Endothelial cell of umbilical vein (primary cell): ENCODE results near the gene CARD9. TPM values are rescaled to one million over a fixed set of nuclear protein-coding genes. Genes with fewer than 3 reads are reported as not detected.

Experiments used
- BruUV-seq: library from RNA; stranded (reverse); fragments of 400-500 nt; replicated peaks from 2 replicates; lab custom pipeline; 2021; lab: Mats Ljungman, UMichigan
- CTCF ChIA-PET: fragments of 300-600, 350-600 bp; sonication (Branson Sonifier 250); formaldehyde crosslinking; loops from one replicate; lab custom pipeline; 2021; ENCODE audit warnings: antibody characterized with exemption, inconsistent platforms; lab: Charles Lee
- POLR2A ChIA-PET: fragments of 300-600, 350-600 bp; sonication (Branson Sonifier 250); formaldehyde crosslinking; loops from one replicate; lab custom pipeline; 2021; ENCODE audit warnings: antibody characterized with exemption, inconsistent platforms; lab: Charles Lee
- DNase-seq: peaks from one replicate; pipeline ENCODE4 v3.0.0-alpha.2; 2011; ENCODE audit warnings: low read depth, low spot score
- FAIRE-seq: peaks from 2 replicates; lab custom pipeline; 2011; peaks lifted over from hg19 to GRCh38; lab: Jason Lieb, UNC
- H2AFZ ChIP-seq: 2 replicates; pipeline ENCODE4 v1.6.0; 2012; ENCODE audit warnings: low read depth, low read length, control low read depth, inconsistent platforms
- H3K27ac ChIP-seq: 2 replicates; pipeline ENCODE4 v1.5.1; 2011; ENCODE audit warnings: low read depth, mild to moderate bottlenecking, control low read depth, low read length, moderate library complexity; ENCODE audit not compliant: insufficient read depth
- H3K27me3 ChIP-seq, 2 experiments: 2 replicates each; pipeline versions ENCODE4 v1.6.0 to v1.6.1; 2011; ENCODE audit warnings: low read length in 2 of 2, mixed read lengths in 1 of 2; ENCODE audit not compliant: control insufficient read depth in 2 of 2, insufficient read depth in 2 of 2
- H3K36me3 ChIP-seq, 2 experiments: 2 replicates in 1 of 2; 3 replicates in 1 of 2; pipeline ENCODE4 v1.5.1; 2011; ENCODE audit warnings: low read length in 2 of 2, mild to moderate bottlenecking in 1 of 2, moderate library complexity in 1 of 2; ENCODE audit not compliant: control insufficient read depth in 2 of 2, insufficient read depth in 2 of 2; ENCODE audit errors: extremely low read depth in 1 of 2
- H3K4me1 ChIP-seq: 3 replicates; pipeline ENCODE4 v1.5.1; 2011; ENCODE audit warnings: mild to moderate bottlenecking, low read length; ENCODE audit not compliant: control insufficient read depth, insufficient read depth; ENCODE audit errors: extremely low read depth
- H3K4me2 ChIP-seq: 2 replicates; pipeline ENCODE4 v1.6.1; 2011; ENCODE audit warnings: low read length, control low read depth, mixed read lengths; ENCODE audit not compliant: insufficient read depth
- H3K4me3 ChIP-seq, 3 experiments: fragments of 200-600 bp in 1 of 3; sonication (generic), shearing (Covaris generic) in 1 of 3; replicated peaks in 1 of 3; 2 replicates each; pipeline ENCODE4 v1.5.1; 2011 to 2016; ENCODE audit warnings: control low read depth in 3 of 3, low read length in 3 of 3, mild to moderate bottlenecking in 2 of 3, inconsistent platforms in 1 of 3, low read depth in 1 of 3, moderate library complexity in 1 of 3; ENCODE audit not compliant: insufficient read depth in 1 of 3
- H3K79me2 ChIP-seq: 2 replicates; pipeline ENCODE4 v1.6.0; 2012; ENCODE audit warnings: low read length, inconsistent platforms; ENCODE audit not compliant: control insufficient read depth, insufficient read depth
- H3K9ac ChIP-seq: replicated peaks from 2 replicates; pipeline ENCODE3; 2011; ENCODE audit warnings: low read length, control low read depth; ENCODE audit not compliant: insufficient read depth; ENCODE audit errors: extremely low read depth
- H3K9me1 ChIP-seq: replicated peaks from 3 replicates; pipeline ENCODE4 v1.6.0; 2011; ENCODE audit warnings: mild to moderate bottlenecking, low read length; ENCODE audit not compliant: control insufficient read depth, insufficient read depth; ENCODE audit errors: extremely low read depth
- H3K9me3 ChIP-seq: replicated peaks from 2 replicates; pipeline ENCODE4 v1.5.1; 2012; ENCODE audit warnings: low read length, inconsistent platforms; ENCODE audit not compliant: control insufficient read depth, insufficient read depth
- H4K20me1 ChIP-seq: replicated peaks from 2 replicates; pipeline ENCODE3; 2011; ENCODE audit warnings: mild to moderate bottlenecking, low read length; ENCODE audit not compliant: control insufficient read depth, insufficient read depth; ENCODE audit errors: extremely low read depth
- CTCF ChIP-seq, 2 donors: IDR thresholded peaks; 1 replicate in 1 of 2; 2 replicates in 1 of 2; pipeline ENCODE4 v1.5.1; 2011; ENCODE audit warnings: low read length in 2 of 2, mild to moderate bottlenecking in 2 of 2, moderate library complexity in 2 of 2, control low read depth in 1 of 2, inconsistent platforms in 1 of 2, low read depth in 1 of 2; ENCODE audit not compliant: insufficient read depth in 1 of 2; ENCODE audit errors: extremely low read depth in 1 of 2
- EZH2 ChIP-seq: IDR thresholded peaks from 2 replicates; pipeline ENCODE4 v1.6.1; 2012; ENCODE audit warnings: borderline replicate concordance, low read depth, mild to moderate bottlenecking, moderate library complexity, low read length, inconsistent platforms; ENCODE audit not compliant: severe bottlenecking
- FOS ChIP-seq: IDR thresholded peaks from 2 replicates; pipeline ENCODE4 v1.6.1; 2011; ENCODE audit warnings: mild to moderate bottlenecking, low read length, moderate library complexity, borderline replicate concordance; ENCODE audit not compliant: insufficient read depth
- GATA2 ChIP-seq: IDR thresholded peaks from 2 replicates; pipeline ENCODE4 v1.7.0; 2011; ENCODE audit warnings: low read depth, mild to moderate bottlenecking, moderate library complexity, mixed read lengths, low read length; ENCODE audit not compliant: insufficient read length, insufficient read depth
- JUN ChIP-seq: IDR thresholded peaks from 2 replicates; pipeline ENCODE4 v1.6.1; 2011; ENCODE audit warnings: borderline replicate concordance, low read depth; ENCODE audit not compliant: insufficient read length, insufficient read depth
- MYC ChIP-seq: IDR thresholded peaks from one replicate; pipeline ENCODE4 v1.6.1; 2011; ENCODE audit warnings: mild to moderate bottlenecking, low read depth, low read length
- POLR2A ChIP-seq: IDR thresholded peaks from 2 replicates; pipeline ENCODE4 v1.6.1; 2012; ENCODE audit warnings: low read depth, mild to moderate bottlenecking, control low read depth, low read length
- POLR2AphosphoS5 ChIP-seq: IDR thresholded peaks from 2 replicates; pipeline ENCODE4 v1.6.1; 2012; ENCODE audit warnings: low read depth, mild to moderate bottlenecking, control low read depth, low read length, moderate library complexity; ENCODE audit not compliant: insufficient read depth
- dilution Hi-C: fragments of 300-500 bp; cut with MboI; formaldehyde crosslinking; loops from one replicate; pipeline ENCODE4 v1.15.0; 2019; ENCODE audit warnings: low sequenced_read_pairs; ENCODE audit not compliant: extremely low pct_ligation_motif_present
- intact Hi-C: fragments of 100-400 bp; cut with micrococcal nuclease; formaldehyde crosslinking; loops from one replicate; pipeline ENCODE4 v1.10.0; 2022
- polyA plus RNA-seq, 4 experiments: library from polyadenylated mRNA; depleted of rRNA in 3 of 4; stranded (reverse) in 3 of 4; unstranded in 1 of 4; fragments of >200 nt; gene quantifications; 2 replicates each; pipeline versions ENCODE4 v1.2.1 to v1.2.3, GENCODE V29; 2011 to 2012; ENCODE audit warnings: missing spikeins in 1 of 4
- total RNA-seq: library from RNA; stranded (reverse); gene quantifications from 2 replicates; pipeline ENCODE4 v1.2.3, GENCODE V29; 2021
- TF ChIP-seq, protein P1 (sequence below): IDR thresholded peaks from 2 replicates; pipeline ENCODE4 v1.6.1; 2011; ENCODE audit not compliant: insufficient read depth, insufficient read length

The CARD9 gene
- total and polyA plus RNA-seq, 2 donors (not counting 3 experiments of a cell fraction or from before 2014, with no cell fraction given) = 0.22 to 0.71 TPM

DNA sequence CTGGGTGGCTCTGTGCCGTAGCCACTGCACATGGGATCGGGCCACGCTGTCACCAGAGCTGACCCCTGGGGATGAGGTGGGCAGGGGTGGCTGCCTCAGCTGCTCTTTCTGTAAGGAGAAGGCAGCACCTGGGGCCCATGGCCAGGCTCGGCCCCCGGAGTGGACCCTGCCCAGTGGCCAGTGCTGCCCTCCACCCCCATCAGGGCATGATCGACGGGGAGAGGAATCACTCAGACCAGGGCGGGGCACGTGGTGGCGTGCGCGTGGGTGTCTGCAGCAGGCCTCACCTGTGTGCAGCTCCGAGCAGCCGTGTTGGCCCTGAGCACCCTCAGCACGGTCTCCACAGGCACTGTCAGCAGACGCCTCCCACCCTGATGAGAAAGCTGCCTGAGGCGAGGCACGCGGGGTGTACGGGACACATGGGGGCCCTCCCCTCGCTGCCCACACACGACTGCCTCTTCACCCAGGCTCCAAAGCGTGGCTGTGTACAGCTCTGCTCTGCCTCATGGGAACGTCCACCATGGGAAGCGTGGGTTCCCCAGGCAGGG lies 8.6 kb upstream of the CARD9 start:
- BruUV-seq = no TSS peak
- no peaks in the 10 kb centered on the region for H3K79me2 ChIP-seq
- DNase-seq (no peak), FAIRE-seq (no peak)
- no peak overlapping the region for H3K27ac ChIP-seq
- H3K9me3 ChIP-seq = no peaks in the 10 kb centered on the region
- no peak overlapping the region for H3K9ac ChIP-seq
- H2AFZ ChIP-seq = no peak overlapping the region
- no peak overlapping the region for H3K4me3 ChIP-seq
- H3K27me3 ChIP-seq = no peaks in the 10 kb centered on the region
- intact Hi-C loops (no loop called here), dilution Hi-C loops (no loop called here)
- peaks cover 4 to 56% of the 10 kb centered on the region in 2 experiments for H3K36me3 ChIP-seq
- CTCF ChIA-PET = no interaction called here
- H4K20me1 ChIP-seq = no peaks in the 10 kb centered on the region
- POLR2A ChIA-PET = no interaction called here
- no peaks in the 10 kb centered on the region for H3K4me1 ChIP-seq
- H3K4me2 ChIP-seq = no peak overlapping the region
- no peak for TF ChIP-seq POLR2A
- no peak for TF ChIP-seq POLR2AphosphoS5
- H3K9me1 ChIP-seq = no peaks in the 10 kb centered on the region

DNA sequence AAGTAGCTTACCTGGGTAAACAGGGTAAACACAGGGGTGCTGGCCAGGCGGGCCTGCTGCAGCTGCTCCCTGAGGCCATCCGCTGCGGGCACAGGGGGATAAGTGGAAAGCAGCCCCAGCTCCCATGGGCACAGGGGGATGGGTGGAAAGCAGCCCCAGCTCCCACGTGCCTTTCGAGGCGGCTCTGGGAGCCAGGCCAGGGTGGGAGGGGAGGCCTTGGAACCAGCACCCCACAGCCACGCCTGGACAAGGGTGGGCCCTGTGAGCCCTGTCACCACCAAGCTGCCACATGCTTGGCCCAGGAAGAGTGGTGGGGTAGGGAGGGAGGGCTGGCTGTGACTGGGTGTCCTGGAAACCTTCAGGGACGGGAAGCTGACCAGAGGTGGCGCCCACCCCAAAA lies 7.8 kb upstream of the CARD9 start:
- no TSS peak for BruUV-seq
- ChIA-PET CTCF (no interaction called here), POLR2A (no interaction called here)
- Histone ChIP-seq H3K9me3 (no peaks in the 10 kb centered on the region), H2AFZ (no peak overlapping the region), H3K27ac (no peak overlapping the region), H3K9me1 (no peaks in the 10 kb centered on the region), H4K20me1 (no peaks in the 10 kb centered on the region), H3K4me2 (no peak overlapping the region), H3K27me3 (no peaks in the 10 kb centered on the region), H3K36me3 (peaks cover 4 to 56% of the 10 kb centered on the region in 2 experiments), H3K9ac (no peak overlapping the region), H3K79me2 (no peaks in the 10 kb centered on the region), H3K4me3 (no peak overlapping the region), H3K4me1 (no peaks in the 10 kb centered on the region)
- FAIRE-seq = no peak
- intact Hi-C loops = no loop called here
- DNase-seq = no peak
- TF ChIP-seq CTCF (IDR thresholded peaks at IDR 0.05; ENCODE audit: extremely low read depth in 1 of 2, insufficient read depth in 1 of 2, low read depth in 1 of 2, low read length in 2 of 2) = no peak
- no peak for TF ChIP-seq GATA2
- TF ChIP-seq FOS = no peak
- TF ChIP-seq, protein P1, sequence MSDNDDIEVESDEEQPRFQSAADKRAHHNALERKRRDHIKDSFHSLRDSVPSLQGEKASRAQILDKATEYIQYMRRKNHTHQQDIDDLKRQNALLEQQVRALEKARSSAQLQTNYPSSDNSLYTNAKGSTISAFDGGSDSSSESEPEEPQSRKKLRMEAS = no peak
- TF ChIP-seq POLR2A = no peak
- TF ChIP-seq EZH2 = no peak
- no peak for TF ChIP-seq POLR2AphosphoS5
- TF ChIP-seq MYC = no peak
- no peak for TF ChIP-seq JUN
- dilution Hi-C loops = no loop called here
